ENCODE measurements around the gene ZNF217. TPM values are rescaled to one million over a fixed set of nuclear protein-coding genes. Genes with fewer than 3 reads are reported as not detected.
"Not testable (repeated sequence)": the region's sequence is repeated elsewhere in the genome, so short reads cannot be mapped to it uniquely, and the experiment has no call there.

Gene ZNF217
- total RNA-seq, 2 donors from 2014 or later = 58.6 to 62.0 TPM

- DNase-seq (ENCODE audit: low spot score in 2 of 2) (no peak), ATAC-seq (no peak)
- no peaks in the 10 kb centered on the region for H3K9me3 Mint-ChIP-seq
- H3K36me3 Mint-ChIP-seq = peaks cover 11 to 35% of the 10 kb centered on the region in 2 donors
- H3K27ac Mint-ChIP-seq = no peak overlapping the region
Observed at GRCh38 chr20:53567379-53567917, 26.2 kb downstream of the ZNF217 start.

- H3K27ac Mint-ChIP-seq = peak overlapping the region in 1 of 2 donors; percentile 55
- H3K36me3 Mint-ChIP-seq = peaks cover 6 to 26% of the 10 kb centered on the region in 2 donors
- DNase-seq (ENCODE audit: low spot score in 2 of 2); ATAC-seq; H3K9me3 Mint-ChIP-seq: not testable (repeated sequence)
Observed at GRCh38 chr20:53566623-53567022, 27.0 kb downstream of the ZNF217 start.

GRCh38 chr20:53565254-53565653, 28.4 kb downstream of the ZNF217 start:
- H3K27ac Mint-ChIP-seq = no peak overlapping the region
- DNase-seq (ENCODE audit: low spot score in 2 of 2) (no peak), ATAC-seq (no peak)
- H3K36me3 Mint-ChIP-seq = peaks cover 0 to 15% of the 10 kb centered on the region in 2 donors
- no peaks in the 10 kb centered on the region for H3K9me3 Mint-ChIP-seq

GRCh38 chr20:53562104-53562764, 31.4 kb downstream of the ZNF217 start:
- H3K36me3 Mint-ChIP-seq; H3K27ac Mint-ChIP-seq; ATAC-seq; H3K9me3 Mint-ChIP-seq; DNase-seq (ENCODE audit: low spot score in 2 of 2): not testable (repeated sequence)

- ATAC-seq (no peak), DNase-seq (ENCODE audit: low spot score in 2 of 2) (no peak)
- Mint-ChIP-seq H3K36me3 (no peaks in the 10 kb centered on the region), H3K9me3 (no peaks in the 10 kb centered on the region), H3K27ac (no peak overlapping the region)
Observed at GRCh38 chr20:53561505-53561904, 32.1 kb downstream of the ZNF217 start.

GRCh38 chr20:53559816-53560215, 33.8 kb downstream of the ZNF217 start:
- H3K36me3 Mint-ChIP-seq = no peaks in the 10 kb centered on the region
- H3K9me3 Mint-ChIP-seq = no peaks in the 10 kb centered on the region
- DNase-seq (ENCODE audit: low spot score in 2 of 2) = no peak
- no peak overlapping the region for H3K27ac Mint-ChIP-seq
- no peak for ATAC-seq

- no peaks in the 10 kb centered on the region for H3K9me3 Mint-ChIP-seq
- ATAC-seq = no peak
- H3K27ac Mint-ChIP-seq = peak overlapping the region in 1 of 2 donors; percentile 40
- H3K36me3 Mint-ChIP-seq = no peaks in the 10 kb centered on the region
- no peak for DNase-seq (ENCODE audit: low spot score in 2 of 2)
Observed at GRCh38 chr20:53557130-53557529, 36.5 kb downstream of the ZNF217 start.

GRCh38 chr20:53556267-53556897, 37.3 kb downstream of the ZNF217 start:
- H3K27ac Mint-ChIP-seq = peak overlapping the region in 1 of 2 donors; percentile 82
- ATAC-seq = no peak

GRCh38 chr20:53555816-53556215, 37.8 kb downstream of the ZNF217 start:
- DNase-seq (ENCODE audit: low spot score in 2 of 2) = no peak
- Mint-ChIP-seq H3K36me3 (no peaks in the 10 kb centered on the region), H3K27ac (no peak overlapping the region), H3K9me3 (no peaks in the 10 kb centered on the region)
- no peak for ATAC-seq

More at GRCh38 chr20:53556267-53556897, 37.3 kb downstream of the ZNF217 start:
- DNase-seq (ENCODE audit: low spot score in 2 of 2) = no peak
- Mint-ChIP-seq H3K36me3 (no peaks in the 10 kb centered on the region), H3K9me3 (no peaks in the 10 kb centered on the region)

- Mint-ChIP-seq H3K27ac (no peak overlapping the region), H3K9me3 (no peaks in the 10 kb centered on the region), H3K36me3 (no peaks in the 10 kb centered on the region)
- DNase-seq (ENCODE audit: low spot score in 2 of 2) (no peak), ATAC-seq (no peak)
Observed at GRCh38 chr20:53555081-53555480, 38.6 kb downstream of the ZNF217 start.

GRCh38 chr20:53552572-53552893, 41.1 kb downstream of the ZNF217 start:
- not testable (repeated sequence) for H3K9me3 Mint-ChIP-seq; ATAC-seq; DNase-seq (ENCODE audit: low spot score in 2 of 2); H3K36me3 Mint-ChIP-seq
- peak overlapping the region in 1 of 2 donors; percentile 2 for H3K27ac Mint-ChIP-seq

- not testable (repeated sequence) for H3K36me3 Mint-ChIP-seq; DNase-seq (ENCODE audit: low spot score in 2 of 2); H3K9me3 Mint-ChIP-seq; H3K27ac Mint-ChIP-seq; ATAC-seq
Observed at GRCh38 chr20:53551719-53552571, 41.7 kb downstream of the ZNF217 start.

- Mint-ChIP-seq H3K27ac (no peak overlapping the region), H3K9me3 (no peaks in the 10 kb centered on the region), H3K36me3 (no peaks in the 10 kb centered on the region)
- ATAC-seq (no peak), DNase-seq (ENCODE audit: low spot score in 2 of 2) (no peak)
Observed at GRCh38 chr20:53550280-53551187, 43.1 kb downstream of the ZNF217 start.

- ATAC-seq (peak in 1 of 2 donors; percentile 76), DNase-seq (ENCODE audit: low spot score in 2 of 2) (peak in 1 of 2 donors; percentile 43)
- Mint-ChIP-seq H3K36me3 (no peaks in the 10 kb centered on the region), H3K27ac (no peak overlapping the region), H3K9me3 (no peaks in the 10 kb centered on the region)
Observed at GRCh38 chr20:53547664-53548239, 45.9 kb downstream of the ZNF217 start.

- ATAC-seq = no peak
- H3K36me3 Mint-ChIP-seq = no peaks in the 10 kb centered on the region
- H3K27ac Mint-ChIP-seq = no peak overlapping the region
- no peak for DNase-seq (ENCODE audit: low spot score in 2 of 2)
- no peaks in the 10 kb centered on the region for H3K9me3 Mint-ChIP-seq
Observed at GRCh38 chr20:53539516-53539915, 54.1 kb downstream of the ZNF217 start.

GRCh38 chr20:53536382-53536781, 57.3 kb downstream of the ZNF217 start:
- H3K36me3 Mint-ChIP-seq; H3K9me3 Mint-ChIP-seq; DNase-seq (ENCODE audit: low spot score in 2 of 2); ATAC-seq; H3K27ac Mint-ChIP-seq: not testable (repeated sequence)
